Muscle layer of colon (tissue), 2 donors: Measurements from ENCODE around the gene MYH7.

ENCODE experiments used
- H3K27ac ChIP-seq: one replicate; pipeline ENCODE4 v1.7.0; 2013; ENCODE audit warnings: low read depth, mild to moderate bottlenecking, low read length, moderate library complexity
- H3K27me3 ChIP-seq, 2 donors: one replicate each; pipeline ENCODE4 v1.7.0; 2013; ENCODE audit warnings: low read length in 2 of 2, mild to moderate bottlenecking in 2 of 2; ENCODE audit not compliant: insufficient read depth in 2 of 2, control insufficient read depth in 1 of 2
- H3K36me3 ChIP-seq: one replicate; pipeline ENCODE4 v1.7.0; 2013; ENCODE audit warnings: mild to moderate bottlenecking, low read length; ENCODE audit not compliant: insufficient read depth
- H3K4me1 ChIP-seq: one replicate; pipeline ENCODE4 v1.7.0; 2013; ENCODE audit warnings: mild to moderate bottlenecking, low read length; ENCODE audit not compliant: insufficient read depth
- H3K4me3 ChIP-seq, 2 donors: one replicate each; pipeline ENCODE4 v1.7.0; 2013; ENCODE audit warnings: low read length in 2 of 2, low read depth in 1 of 2, mild to moderate bottlenecking in 1 of 2, moderate library complexity in 1 of 2
- H3K9ac ChIP-seq: one replicate; pipeline ENCODE4 v1.7.0; 2013; ENCODE audit warnings: low read length
- H3K9me3 ChIP-seq: one replicate; pipeline ENCODE4 v1.7.0; 2013; ENCODE audit warnings: mild to moderate bottlenecking, low read length
- donor health status: abdominal sarcoma.
- donor health status: Adenocarcinoma of cecum.

Gene MYH7

DNA sequence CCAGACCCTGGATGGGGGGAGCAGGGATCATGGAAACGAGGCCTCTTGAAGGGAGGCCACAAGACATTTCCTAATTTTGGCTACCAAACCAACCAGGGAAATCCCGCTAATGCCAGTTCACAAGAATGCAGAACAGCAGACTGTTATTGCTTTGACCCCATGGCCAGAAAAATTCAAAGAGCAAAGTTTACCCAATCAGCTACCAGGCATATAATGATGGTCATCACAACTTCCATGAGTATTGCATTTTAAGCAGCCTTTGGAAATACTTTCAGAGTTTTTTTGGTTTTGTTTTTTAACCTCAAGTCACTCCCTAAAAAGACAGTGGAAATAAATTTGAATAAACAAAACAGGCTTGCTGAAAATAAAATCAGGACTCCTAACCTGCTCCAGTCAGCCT lies 63.0 kb downstream of the MYH7 start, which contains the start of gene IL25:
Gene IL25 (plus strand): TSS at position 301 of the 400 bp plus-strand sequence.
- H3K4me1 ChIP-seq: no peaks in the 10 kb centered on the region
- H3K27me3 ChIP-seq: no peaks in the 10 kb centered on the region
- H3K9me3 ChIP-seq: no peaks in the 10 kb centered on the region
- no peak within 1 kb of the TSS for H3K27ac ChIP-seq
- no peak within 1 kb of the TSS for H3K9ac ChIP-seq
- H3K36me3 ChIP-seq: no peaks in the 10 kb centered on the region
- no peak within 1 kb of the TSS for H3K4me3 ChIP-seq

DNA sequence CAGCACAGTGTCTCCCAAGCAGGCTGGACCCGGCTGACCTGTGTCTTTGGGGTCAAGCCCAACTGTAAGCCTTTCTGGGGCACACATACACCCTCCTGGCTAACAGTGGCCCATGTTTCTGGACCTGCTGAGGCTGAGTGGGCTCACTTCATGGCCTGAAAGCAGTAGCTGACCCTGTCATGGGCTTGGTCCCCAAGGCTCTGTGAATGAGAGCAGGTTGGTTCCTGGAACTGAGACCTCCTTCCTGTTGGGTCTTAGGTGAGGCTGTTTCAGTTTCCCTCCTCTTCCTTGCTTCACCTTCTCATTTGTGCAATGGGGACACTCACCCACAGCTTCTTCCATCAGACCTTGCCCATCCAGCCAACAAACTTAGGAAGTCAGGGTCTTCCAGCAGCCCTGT lies 63.6 kb downstream of the MYH7 start:
- Histone ChIP-seq H3K27me3 (no peaks in the 10 kb centered on the region), H3K36me3 (no peaks in the 10 kb centered on the region), H3K4me1 (peaks cover 3% of the 10 kb centered on the region), H3K4me3 (no peak overlapping the region), H3K27ac (no peak overlapping the region), H3K9me3 (no peaks in the 10 kb centered on the region), H3K9ac (no peak overlapping the region)

DNA sequence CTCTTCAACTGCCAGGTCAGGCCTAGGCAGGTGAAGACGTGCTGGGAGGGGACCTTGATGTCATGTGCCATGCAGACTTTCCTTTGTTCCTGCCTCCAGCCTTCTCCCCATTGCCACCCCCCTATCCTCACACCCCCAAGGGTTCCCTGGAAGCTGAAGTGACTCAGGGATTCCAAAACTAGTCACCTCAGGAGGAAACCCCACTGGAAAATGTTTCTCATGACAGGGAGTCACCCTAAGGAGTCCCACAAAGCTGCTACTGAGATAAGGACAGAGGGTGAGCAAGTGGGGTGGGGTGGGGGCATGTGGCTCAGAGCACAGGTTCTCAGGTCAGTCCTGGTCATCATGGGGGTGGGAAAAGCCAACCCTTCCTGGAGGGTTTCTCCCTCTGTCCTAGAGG lies 65.2 kb downstream of the MYH7 start:
- Histone ChIP-seq H3K4me3 (no peak overlapping the region), H3K9me3 (no peaks in the 10 kb centered on the region), H3K27me3 (peaks cover 0 to 4% of the 10 kb centered on the region in 2 donors), H3K9ac (no peak overlapping the region), H3K36me3 (no peaks in the 10 kb centered on the region), H3K4me1 (peaks cover 6% of the 10 kb centered on the region), H3K27ac (no peak overlapping the region)

DNA sequence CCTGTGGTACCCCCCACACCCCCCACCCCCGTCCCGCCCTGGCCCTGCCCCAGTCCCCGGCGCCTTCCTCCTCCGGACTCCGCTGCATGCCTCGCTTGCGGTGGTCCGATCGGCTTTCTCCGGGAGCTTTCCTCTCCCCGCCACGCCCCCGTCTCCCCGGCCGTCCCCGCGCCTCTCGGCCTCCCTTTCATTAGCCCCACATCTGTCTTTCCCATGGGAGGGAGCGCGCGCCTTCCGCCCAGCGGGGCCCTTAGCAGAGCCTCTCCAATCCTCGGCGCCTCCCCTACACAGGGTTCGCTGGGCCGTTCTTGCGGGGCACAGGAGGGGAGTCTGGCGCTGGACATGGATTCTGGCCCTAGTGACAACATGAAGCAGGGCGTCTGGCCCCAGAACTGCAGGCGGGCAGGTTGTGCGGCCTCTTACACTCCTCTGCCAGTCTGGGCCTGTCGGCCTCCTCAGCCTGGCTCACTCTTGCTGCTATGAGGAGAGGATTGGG lies 69.0 kb downstream of the MYH7 start:
- peak overlapping the region; percentile 85 for H3K9ac ChIP-seq

DNA sequence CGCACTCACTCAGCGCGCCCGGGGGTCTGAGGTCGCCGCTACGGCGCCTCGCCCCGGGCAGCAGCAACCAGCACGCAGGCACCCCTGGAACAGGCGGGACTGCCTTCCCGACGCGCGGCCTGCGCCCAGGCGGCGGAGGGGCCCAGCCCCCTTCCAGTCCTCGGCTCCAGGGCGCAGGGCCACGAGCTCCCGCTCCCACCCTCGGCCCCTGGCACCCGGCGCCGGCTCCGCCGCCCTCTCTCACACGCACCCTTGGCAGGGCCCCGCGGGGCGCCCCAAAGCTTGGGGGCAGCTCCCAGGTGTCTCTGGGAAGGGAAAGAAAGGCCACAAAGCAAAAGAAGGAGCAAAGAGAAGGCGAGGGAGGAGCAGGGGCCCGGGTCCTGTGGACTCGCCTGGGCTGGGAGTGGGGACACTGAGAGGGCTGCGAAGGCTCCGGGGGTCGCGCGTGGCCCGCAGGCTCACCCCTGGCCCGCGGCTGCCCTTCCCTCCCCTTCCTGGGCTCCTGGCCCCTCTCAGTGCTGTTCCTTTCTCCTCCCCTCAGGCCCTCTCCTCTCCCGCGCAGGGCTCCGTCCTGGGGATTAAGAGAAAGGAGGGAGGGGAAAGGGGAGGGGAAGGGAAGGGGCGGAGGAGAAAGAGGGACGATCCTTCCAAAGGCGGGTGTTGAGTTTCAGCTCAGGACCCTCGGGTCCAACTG lies 69.6 kb downstream of the MYH7 start:
- peak overlapping the region; percentile 98 for H3K27ac ChIP-seq

More for the DNA sequence above, 69.0 kb downstream of the MYH7 start:
- Histone ChIP-seq H3K36me3 (no peaks in the 10 kb centered on the region), H3K4me1 (peaks cover 32% of the 10 kb centered on the region), H3K27ac (peak overlapping the region; percentile 98), H3K4me3 (peak overlapping the region; percentile 43 to 64), H3K9me3 (no peaks in the 10 kb centered on the region), H3K27me3 (peaks cover 0 to 4% of the 10 kb centered on the region in 2 donors)

DNA sequence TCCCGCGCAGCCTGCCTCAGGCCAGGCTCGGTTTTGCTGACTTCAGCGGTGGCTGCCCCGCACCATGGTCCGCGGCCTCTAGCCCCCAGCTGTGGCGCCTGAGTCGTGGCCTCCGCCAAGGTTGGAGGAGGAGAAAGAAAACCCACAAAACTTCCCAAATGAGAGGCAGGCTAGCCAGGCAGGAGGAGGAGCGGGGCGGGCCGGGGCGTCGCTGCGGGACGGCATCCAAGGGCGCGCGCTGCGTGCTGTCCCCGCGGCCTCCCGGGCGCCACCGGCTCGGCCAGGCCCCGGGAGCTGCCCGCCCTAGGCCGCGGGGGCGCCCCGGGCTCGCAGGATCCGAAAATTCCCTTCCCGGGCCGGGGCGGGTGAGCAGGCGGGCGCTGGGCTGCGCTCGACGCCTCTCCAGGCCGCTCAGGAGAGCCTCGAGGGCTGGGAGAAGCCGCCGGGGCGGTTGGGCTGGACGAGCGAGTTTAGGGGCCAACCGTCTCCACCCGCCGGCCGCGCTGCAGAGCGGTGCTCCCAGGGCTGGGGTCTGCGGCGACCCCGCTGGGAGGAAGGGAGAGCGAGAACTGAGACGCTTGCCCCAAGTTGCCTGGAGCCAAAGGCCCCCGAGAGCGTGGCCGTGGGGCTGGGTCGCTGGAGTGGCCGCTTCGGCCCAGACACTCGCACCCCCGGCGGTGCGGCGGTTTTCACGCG lies 70.3 kb downstream of the MYH7 start, which contains the start of gene EFS:
Gene EFS (minus strand): TSS at position 137 of the 696 bp plus-strand sequence. CDS start 147 bp downstream, outside the sequence.
- Histone ChIP-seq H3K4me3 (peak within 1 kb of the TSS; percentile 68 to 71), H3K36me3 (peaks cover 4% of the 10 kb centered on the region), H3K27me3 (peaks cover 0 to 4% of the 10 kb centered on the region in 2 donors), H3K27ac (peak within 1 kb of the TSS; percentile 98), H3K4me1 (peaks cover 41% of the 10 kb centered on the region), H3K9me3 (no peaks in the 10 kb centered on the region), H3K9ac (peak within 1 kb of the TSS; percentile 82)

More for the DNA sequence above, 69.6 kb downstream of the MYH7 start:
- Histone ChIP-seq H3K9me3 (no peaks in the 10 kb centered on the region), H3K36me3 (no peaks in the 10 kb centered on the region), H3K9ac (peak overlapping the region; percentile 63), H3K4me3 (peak overlapping the region; percentile 64 to 71), H3K27me3 (peaks cover 0 to 4% of the 10 kb centered on the region in 2 donors), H3K4me1 (peaks cover 36% of the 10 kb centered on the region)

DNA sequence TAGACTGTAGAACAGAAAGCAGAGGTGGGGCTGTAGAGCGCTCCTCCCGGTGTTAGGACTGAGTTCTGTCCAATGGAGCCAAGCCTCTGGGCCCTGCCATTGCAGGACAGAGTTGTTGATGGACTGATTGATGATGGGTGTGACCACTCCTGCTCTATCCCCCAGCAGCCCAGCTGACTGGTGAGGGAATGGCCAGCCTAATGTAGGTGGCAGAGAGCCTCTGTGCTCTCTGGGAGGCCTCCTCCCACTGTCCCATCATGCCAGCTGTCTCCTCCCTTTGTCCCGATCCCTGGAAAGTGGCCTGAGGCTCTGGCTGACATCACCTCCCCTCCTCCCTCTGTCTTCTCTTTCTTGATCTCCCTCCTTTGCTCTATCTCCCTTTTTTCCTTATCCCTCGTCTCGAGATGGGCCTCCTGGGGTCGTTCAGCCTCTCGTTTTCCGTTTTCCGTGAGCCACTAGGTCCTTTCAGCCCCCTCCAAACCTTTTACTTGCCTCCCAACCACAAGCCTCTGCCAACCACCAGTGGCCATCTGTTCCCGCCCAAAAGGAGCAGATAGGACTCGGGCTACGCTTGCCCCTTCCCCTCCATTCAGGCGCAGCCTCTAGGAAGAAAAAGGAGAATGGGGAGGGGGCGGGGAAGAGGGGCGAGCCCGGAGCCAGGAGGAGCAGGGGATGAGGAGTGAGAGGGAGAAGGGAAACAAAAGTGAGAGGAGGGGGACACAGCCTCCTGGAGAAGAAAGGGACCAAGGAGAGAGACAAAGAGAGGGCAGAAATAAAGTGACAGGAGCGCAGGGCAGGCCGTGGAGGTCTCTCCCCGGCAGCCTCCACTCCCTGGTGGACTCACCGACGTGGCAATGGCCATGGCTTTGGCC lies 71.1 kb downstream of the MYH7 start:
- H3K4me3 ChIP-seq: peak overlapping the region; percentile 68 to 71
- H3K4me1 ChIP-seq: peaks cover 41% of the 10 kb centered on the region
- H3K36me3 ChIP-seq: peaks cover 11% of the 10 kb centered on the region
- H3K27me3 ChIP-seq: peaks cover 0 to 4% of the 10 kb centered on the region in 2 donors
- H3K27ac ChIP-seq: peak overlapping the region; percentile 98
- peak overlapping the region; percentile 82 for H3K9ac ChIP-seq
- H3K9me3 ChIP-seq: no peaks in the 10 kb centered on the region
